Esophagus muscularis mucosa (tissue), 4 donors: ENCODE results near the gene EBLN2. TPM values are rescaled to one million over a fixed set of nuclear protein-coding genes. Genes with fewer than 3 reads are reported as not detected.

Source experiments
- DNase-seq: peaks from one replicate; pipeline ENCODE4 v3.0.0-alpha.2; 2017; ENCODE audit errors: extremely low spot score
- H3K27ac ChIP-seq, 4 donors: fragments of 200-600 bp; sonication (generic); replicated peaks in 1 of 4; 1 replicate in 3 of 4; 2 replicates in 1 of 4; pipeline ENCODE4 v1.5.1; 2016 to 2019; ENCODE audit warnings: mild to moderate bottlenecking in 1 of 4
- H3K27me3 ChIP-seq, 4 donors: fragments of 200-600 bp; sonication (generic); one replicate each; pipeline versions ENCODE4 v1.5.1 to v1.6.0; 2016 to 2019
- H3K36me3 ChIP-seq, 4 donors: fragments of 200-600 bp; sonication (generic); one replicate each; pipeline ENCODE4 v1.5.1; 2016 to 2019
- H3K4me1 ChIP-seq, 4 donors: fragments of 200-600 bp; sonication (generic); one replicate each; pipeline ENCODE4 v1.5.1; 2016 to 2019
- H3K4me3 ChIP-seq, 4 donors: fragments of 200-600 bp; sonication (generic); 1 replicate in 2 of 4; 2 replicates in 2 of 4; pipeline ENCODE4 v1.5.1; 2016 to 2019; ENCODE audit warnings: mild to moderate bottlenecking in 4 of 4, moderate library complexity in 1 of 4
- H3K9me3 ChIP-seq, 4 donors: fragments of 200-600 bp; sonication (generic); 1 replicate in 3 of 4; 2 replicates in 1 of 4; pipeline ENCODE4 v1.5.1; 2016 to 2019
- CTCF ChIP-seq, 3 experiments: fragments of 200-600 bp in 2 of 3; fragments of 450-650 bp in 1 of 3; sonication (generic) in 2 of 3; IDR thresholded peaks; one replicate each; pipeline ENCODE4 v1.5.1; 2017 to 2019; ENCODE audit warnings: antibody characterized with exemption in 3 of 3, mild to moderate bottlenecking in 2 of 3, moderate library complexity in 1 of 3
- EP300 ChIP-seq: sonication (generic); formaldehyde crosslinking; IDR thresholded peaks from one replicate; pipeline ENCODE4 v1.6.1; 2017; ENCODE audit warnings: antibody characterized with exemption
- POLR2A ChIP-seq: fragments of 450-650 bp; IDR thresholded peaks from one replicate; pipeline ENCODE4 v1.6.1; 2017; ENCODE audit warnings: antibody characterized with exemption, moderate library complexity, mild to moderate bottlenecking, low read depth
- POLR2AphosphoS5 ChIP-seq, 2 donors: sonication (generic); formaldehyde crosslinking; IDR thresholded peaks; one replicate each; pipeline ENCODE4 v1.6.1; 2017; ENCODE audit warnings: antibody characterized with exemption in 2 of 2
- WGBS: methylation state at CpG from one replicate; pipeline ENCODE4 v1.1.5; 2018; 5-methylcytosine and 5-hydroxymethylcytosine counted together
- intact Hi-C: fragments of 100-400 bp; cut with DNase I; formaldehyde crosslinking; loops from one replicate; pipeline ENCODE4 v1.15.1; 2023
- total RNA-seq, 4 donors: library from RNA; depleted of rRNA; stranded (reverse); fragments of >200 nt; gene quantifications; one replicate each; pipeline versions ENCODE4 v1.1.0 to v1.2.1, GENCODE V29; 2016

Gene EBLN2
- total RNA-seq, 4 donors from 2014 or later = 1.0 to 2.8 (median 2.4) TPM

GRCh38 chr3:73100741-73101559 lies 39.5 kb downstream of the EBLN2 start:
- WGBS = 35% methylated on average over 9 of the region's 9 CpGs

GRCh38 chr3:73101881-73102280 lies 40.4 kb downstream of the EBLN2 start:
- H3K4me3 ChIP-seq = no peak overlapping the region
- 86% methylated on average over 2 of the region's 2 CpGs for WGBS

More at GRCh38 chr3:73100741-73101559, 39.5 kb downstream of the EBLN2 start:
- Histone ChIP-seq H3K36me3 (no peaks in the 10 kb centered on the region), H3K4me3 (no peak overlapping the region), H3K4me1 (peaks cover 0 to 5% (median 0%) of the 10 kb centered on the region in 4 donors), H3K27me3 (no peaks in the 10 kb centered on the region), H3K9me3 (peaks cover 0 to 5% (median 0%) of the 10 kb centered on the region in 4 donors), H3K27ac (no peak overlapping the region)
- intact Hi-C loops = loop anchor here (2.0 to 10.0 kb wide), 4 partner anchors 331 to 746 kb away; no protein-coding TSS in a partner anchor
- DNase-seq = peak; percentile 94
- TF ChIP-seq CTCF (IDR thresholded peaks at IDR 0.05) (peak; percentile 90 to 99 (median 95)), POLR2AphosphoS5 (IDR thresholded peaks at IDR 0.05) (peak in 1 of 2 donors; percentile 13), EP300 (no peak)

GRCh38 chr3:73107215-73107614 lies 45.8 kb downstream of the EBLN2 start:
- Histone ChIP-seq H3K4me3 (no peak overlapping the region), H3K27ac (no peak overlapping the region), H3K36me3 (no peaks in the 10 kb centered on the region), H3K4me1 (no peaks in the 10 kb centered on the region), H3K27me3 (no peaks in the 10 kb centered on the region), H3K9me3 (no peaks in the 10 kb centered on the region)
- intact Hi-C loops = loop anchor here (10.0 kb wide), 1 partner anchor 548 kb away; no protein-coding TSS in a partner anchor
- 91% methylated on average over 3 of the region's 3 CpGs for WGBS
- TF ChIP-seq POLR2AphosphoS5 (IDR thresholded peaks at IDR 0.05) (no peak), EP300 (no peak), CTCF (IDR thresholded peaks at IDR 0.05) (no peak), POLR2A (no peak)
- DNase-seq = no peak

More at GRCh38 chr3:73101881-73102280, 40.4 kb downstream of the EBLN2 start:
- intact Hi-C loops = loop anchor here (2.0 to 10.0 kb wide), 4 partner anchors 330 to 745 kb away; no protein-coding TSS in a partner anchor
- Histone ChIP-seq H3K27me3 (no peaks in the 10 kb centered on the region), H3K36me3 (no peaks in the 10 kb centered on the region), H3K9me3 (peaks cover 0 to 5% (median 0%) of the 10 kb centered on the region in 4 donors), H3K4me1 (peaks cover 0 to 5% (median 0%) of the 10 kb centered on the region in 4 donors), H3K27ac (no peak overlapping the region)
- no peak for DNase-seq
- TF ChIP-seq POLR2AphosphoS5 (IDR thresholded peaks at IDR 0.05) (no peak), EP300 (no peak), CTCF (IDR thresholded peaks at IDR 0.05) (no peak), POLR2A (no peak)

DNA sequence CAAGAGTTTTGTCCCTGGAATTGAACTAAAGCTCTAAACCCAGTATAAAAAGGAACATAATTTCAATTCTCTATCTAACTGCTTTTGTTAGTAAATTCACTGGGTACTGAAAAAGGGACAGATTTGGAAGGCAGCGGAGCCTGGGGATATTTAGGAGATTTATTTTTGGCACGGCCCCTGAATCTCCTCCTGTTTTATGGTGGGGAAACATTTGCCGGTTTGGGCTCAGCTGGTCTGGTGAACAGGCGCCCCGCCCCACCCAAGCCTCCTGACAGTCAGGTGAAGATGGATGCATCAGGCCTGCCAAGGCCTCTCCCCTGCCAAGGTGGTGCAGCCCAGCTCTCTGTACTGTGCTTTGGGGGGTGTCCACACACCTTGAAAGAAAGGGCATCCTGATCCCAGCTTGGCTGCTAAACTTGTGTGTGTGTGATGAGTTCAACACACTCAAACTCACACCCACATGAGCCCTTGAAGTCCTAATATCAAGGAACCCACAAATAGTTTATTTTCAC lies 46.3 kb downstream of the EBLN2 start:
- no peak overlapping the region for H3K27ac ChIP-seq

More for the DNA sequence above, 46.3 kb downstream of the EBLN2 start:
- DNase-seq = no peak
- Histone ChIP-seq H3K36me3 (no peaks in the 10 kb centered on the region), H3K9me3 (no peaks in the 10 kb centered on the region), H3K27me3 (no peaks in the 10 kb centered on the region), H3K4me1 (no peaks in the 10 kb centered on the region), H3K4me3 (no peak overlapping the region)
- 69% methylated on average over 4 of the region's 5 CpGs for WGBS
- no peak for TF ChIP-seq CTCF (IDR thresholded peaks at IDR 0.05)
- no peak for TF ChIP-seq EP300
- no peak for TF ChIP-seq POLR2A
- TF ChIP-seq POLR2AphosphoS5 (IDR thresholded peaks at IDR 0.05) = no peak
- intact Hi-C loops = loop anchor here (10.0 kb wide), 1 partner anchor 547 kb away; no protein-coding TSS in a partner anchor
